Neural cell (in vitro differentiated cells): ENCODE results near the gene CTNNA2. TPM values are rescaled to one million over a fixed set of nuclear protein-coding genes. Genes with fewer than 3 reads are reported as not detected.

ENCODE experiments used
- H2AFZ ChIP-seq: fragments of 200-600, 300-800 bp; sonication (generic), shearing (Covaris generic); 2 replicates; pipeline ENCODE4 v1.6.0; 2014; ENCODE audit warnings: low read depth, mild to moderate bottlenecking, antibody characterized with exemption, low read length, moderate library complexity
- H3F3A ChIP-seq: fragments of 200-600 bp; shearing (Covaris generic); 2 replicates; pipeline ENCODE4 v1.6.1; 2016; ENCODE audit warnings: mild to moderate bottlenecking, moderate library complexity, mixed read lengths, antibody characterized with exemption, low read length; ENCODE audit not compliant: insufficient read depth, poor library complexity, severe bottlenecking
- H3K27ac ChIP-seq: fragments of 200-600, 300-800 bp; sonication (generic), shearing (Covaris generic); 2 replicates; pipeline ENCODE4 v1.5.1; 2014; ENCODE audit warnings: mild to moderate bottlenecking, low read length, moderate library complexity
- H3K27me3 ChIP-seq: fragments of 300-800, 200-600 bp; sonication (generic), shearing (Covaris generic); 2 replicates; pipeline ENCODE4 v1.6.0; 2014; ENCODE audit warnings: mild to moderate bottlenecking, low read depth, low read length, moderate library complexity; ENCODE audit not compliant: insufficient read depth
- H3K36me3 ChIP-seq: fragments of 300-800, 200-600 bp; sonication (generic), shearing (Covaris generic); 2 replicates; pipeline ENCODE4 v1.5.1; 2014; ENCODE audit warnings: mild to moderate bottlenecking, antibody characterized with exemption, low read length, moderate library complexity; ENCODE audit not compliant: insufficient read depth
- H3K4me2 ChIP-seq: fragments of 300-800, 200-600 bp; sonication (generic), shearing (Covaris generic); 2 replicates; pipeline ENCODE4 v1.6.0; 2014; ENCODE audit warnings: mild to moderate bottlenecking, low read length
- H3K4me3 ChIP-seq: fragments of 300-800, 200-600 bp; sonication (generic), shearing (Covaris generic); 2 replicates; pipeline ENCODE4 v1.5.1; 2014; ENCODE audit warnings: mild to moderate bottlenecking, low read length, moderate library complexity
- H3K79me2 ChIP-seq: fragments of 200-600 bp; shearing (Covaris generic); replicated peaks from 2 replicates; pipeline ENCODE4 v1.6.0; 2014; ENCODE audit warnings: mild to moderate bottlenecking, low read length, moderate library complexity; ENCODE audit not compliant: insufficient read depth
- H3K9ac ChIP-seq: fragments of 300-800, 200-600 bp; sonication (generic), shearing (Covaris generic); 2 replicates; pipeline ENCODE4 v1.6.1; 2016; ENCODE audit warnings: mild to moderate bottlenecking, low read length, mixed read lengths
- H3K9me2 ChIP-seq: fragments of 200-600 bp; shearing (Covaris generic); 2 replicates; pipeline ENCODE4 v1.6.1; 2016; ENCODE audit warnings: mild to moderate bottlenecking, low read length, mixed read lengths; ENCODE audit not compliant: insufficient read depth
- H3K9me3 ChIP-seq: fragments of 200-600, 300-800 bp; sonication (generic), shearing (Covaris generic); 2 replicates; pipeline ENCODE4 v1.6.1; 2016; ENCODE audit warnings: mild to moderate bottlenecking, mixed run types, low read length, moderate library complexity, mixed read lengths
- H4K20me1 ChIP-seq: fragments of 200-600 bp; shearing (Covaris generic); 2 replicates; pipeline ENCODE4 v1.6.1; 2016; ENCODE audit warnings: mild to moderate bottlenecking, mixed run types; ENCODE audit not compliant: insufficient read depth
- CTCF ChIP-seq: fragments of 450-650 bp; IDR thresholded peaks from 2 replicates; pipeline ENCODE4 v1.5.1; 2014; ENCODE audit warnings: antibody characterized with exemption, mild to moderate bottlenecking, moderate library complexity; ENCODE audit not compliant: poor library complexity, severe bottlenecking
- EP300 ChIP-seq: fragments of 450-650 bp; conservative IDR thresholded peaks from 2 replicates; pipeline ENCODE4 v1.6.1; 2014; ENCODE audit warnings: antibody characterized with exemption, mild to moderate bottlenecking, moderate library complexity; ENCODE audit not compliant: poor library complexity, severe bottlenecking
- EZH2 ChIP-seq: fragments of 200-600, 300-800 bp; shearing (Covaris generic), sonication (generic); IDR thresholded peaks from 2 replicates; pipeline ENCODE4 v1.6.1; 2014; ENCODE audit warnings: antibody characterized with exemption, low read length, borderline replicate concordance, mild to moderate bottlenecking; ENCODE audit not compliant: insufficient read depth, poor library complexity, severe bottlenecking
- MXI1 ChIP-seq: fragments of 450-650 bp; conservative IDR thresholded peaks from 2 replicates; pipeline ENCODE4 v1.6.1; 2014; ENCODE audit warnings: antibody characterized with exemption, mild to moderate bottlenecking; ENCODE audit not compliant: poor library complexity, severe bottlenecking
- POLR2AphosphoS5 ChIP-seq: IDR thresholded peaks from 2 replicates; pipeline ENCODE4 v1.6.1; 2012
- RAD21 ChIP-seq: fragments of 450-650 bp; conservative IDR thresholded peaks from 2 replicates; pipeline ENCODE4 v1.6.1; 2014; ENCODE audit warnings: antibody characterized with exemption, mild to moderate bottlenecking, moderate library complexity
- REST ChIP-seq: IDR thresholded peaks from 2 replicates; pipeline ENCODE4 v1.6.1; 2012; ENCODE audit warnings: borderline replicate concordance
- SMC3 ChIP-seq: fragments of 450-650 bp; conservative IDR thresholded peaks from 2 replicates; pipeline ENCODE4 v1.6.1; 2014; ENCODE audit warnings: antibody characterized with exemption, mild to moderate bottlenecking, moderate library complexity; ENCODE audit not compliant: poor library complexity
- TAF1 ChIP-seq: IDR thresholded peaks from 2 replicates; pipeline ENCODE4 v1.6.1; 2012; ENCODE audit warnings: low read depth
- polyA plus RNA-seq: library from polyadenylated mRNA; depleted of rRNA; stranded (reverse); fragments of >200 nt; gene quantifications from 2 replicates; pipeline ENCODE4 v1.2.3, GENCODE V29; 2014

Gene CTNNA2
- polyA plus RNA-seq, 1 donor from 2014 or later, result 194 TPM

- no peak overlapping the region for H2AFZ ChIP-seq
- H3K36me3 ChIP-seq, result no peaks in the 10 kb centered on the region
- H3K9ac ChIP-seq, result no peak overlapping the region
- TF ChIP-seq TAF1 (no peak), REST (no peak), CTCF (no peak), RAD21 (no peak), POLR2AphosphoS5 (no peak), MXI1 (no peak), EP300 (no peak), SMC3 (no peak), EZH2 (no peak)
- H4K20me1 ChIP-seq, result no peaks in the 10 kb centered on the region
- H3K79me2 ChIP-seq, result no peaks in the 10 kb centered on the region
- H3K4me2 ChIP-seq, result no peak overlapping the region
- no peak overlapping the region for H3K4me3 ChIP-seq
- no peaks in the 10 kb centered on the region for H3K9me2 ChIP-seq
- no peak overlapping the region for H3K27ac ChIP-seq
- H3F3A ChIP-seq, result no peaks in the 10 kb centered on the region
- no peaks in the 10 kb centered on the region for H3K27me3 ChIP-seq
- H3K9me3 ChIP-seq, result no peaks in the 10 kb centered on the region
These were observed 814.0 kb downstream of the CTNNA2 start for GRCh38 chr2:80326861-80327260.

GRCh38 chr2:80328159-80328571 lies 815.3 kb downstream of the CTNNA2 start:
- H3K9me3 ChIP-seq, result no peaks in the 10 kb centered on the region
- H2AFZ ChIP-seq, result no peak overlapping the region
- H3K9ac ChIP-seq, result no peak overlapping the region
- no peaks in the 10 kb centered on the region for H4K20me1 ChIP-seq
- no peaks in the 10 kb centered on the region for H3K27me3 ChIP-seq
- H3K79me2 ChIP-seq, result no peaks in the 10 kb centered on the region
- no peak overlapping the region for H3K4me2 ChIP-seq
- no peaks in the 10 kb centered on the region for H3K36me3 ChIP-seq
- no peak overlapping the region for H3K27ac ChIP-seq
- H3K9me2 ChIP-seq, result no peaks in the 10 kb centered on the region
- no peak overlapping the region for H3K4me3 ChIP-seq
- H3F3A ChIP-seq, result no peaks in the 10 kb centered on the region
- no peak for TF ChIP-seq EZH2
- no peak for TF ChIP-seq CTCF
- TF ChIP-seq MXI1, result no peak
- no peak for TF ChIP-seq POLR2AphosphoS5
- TF ChIP-seq RAD21, result no peak
- TF ChIP-seq SMC3, result no peak
- no peak for TF ChIP-seq TAF1
- TF ChIP-seq EP300, result no peak
- TF ChIP-seq REST, result no peak
